Activated gamma-delta T cell (primary cell): ENCODE measurements around the gene PCSK1.
"Not testable (repeated sequence)": the region's sequence is repeated elsewhere in the genome, so short reads cannot be mapped to it uniquely, and the experiment has no call there.

Experiments used
- DNase-seq: peaks from one replicate; lab custom pipeline; 2025; lab: John Stamatoyannopoulos, UW

PCSK1 gene

GRCh38 chr5:96372726-96373380, 60.2 kb downstream of the PCSK1 start:
- DNase-seq: no peak

DNA sequence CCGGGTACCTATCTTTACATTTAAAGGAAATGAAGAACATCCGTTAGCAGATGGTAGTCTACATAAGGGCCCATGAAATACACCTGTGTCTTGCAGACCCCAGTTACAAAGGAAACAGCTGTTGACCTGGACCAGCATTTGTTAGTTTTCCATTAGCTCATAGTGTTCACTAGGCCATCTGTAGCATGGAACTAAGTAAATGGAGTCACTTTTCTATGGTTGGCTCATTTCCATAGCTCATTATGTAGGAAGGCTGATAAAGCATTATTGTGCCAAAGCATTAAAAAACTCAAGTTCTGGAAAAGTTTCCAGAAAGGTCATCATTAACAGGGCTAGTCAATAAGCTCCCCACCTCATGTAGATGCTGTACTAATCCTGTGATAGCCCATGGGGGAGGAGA, 62.1 kb downstream of the PCSK1 start:
- no peak for DNase-seq

DNA sequence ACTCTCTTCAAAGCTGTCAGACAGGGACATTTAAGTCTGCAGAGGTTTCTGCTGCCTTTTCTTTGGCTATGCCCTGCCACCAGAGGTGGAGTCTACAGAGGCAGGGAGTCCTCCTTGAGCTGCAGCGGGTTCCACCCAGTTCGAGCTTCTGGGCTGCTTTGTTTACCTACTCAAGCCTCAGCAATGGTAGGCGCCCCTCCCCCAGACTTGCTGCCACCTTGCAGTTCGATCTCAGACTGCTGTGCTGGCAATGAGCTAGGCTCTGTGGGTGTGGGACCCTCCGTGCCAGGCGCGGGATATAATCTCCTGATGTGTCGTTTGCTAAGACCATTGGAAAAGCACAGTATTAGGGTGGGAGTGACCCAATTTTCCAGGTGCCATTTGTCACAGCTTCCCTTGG, 65.7 kb downstream of the PCSK1 start:
- DNase-seq: not testable (repeated sequence)

DNA sequence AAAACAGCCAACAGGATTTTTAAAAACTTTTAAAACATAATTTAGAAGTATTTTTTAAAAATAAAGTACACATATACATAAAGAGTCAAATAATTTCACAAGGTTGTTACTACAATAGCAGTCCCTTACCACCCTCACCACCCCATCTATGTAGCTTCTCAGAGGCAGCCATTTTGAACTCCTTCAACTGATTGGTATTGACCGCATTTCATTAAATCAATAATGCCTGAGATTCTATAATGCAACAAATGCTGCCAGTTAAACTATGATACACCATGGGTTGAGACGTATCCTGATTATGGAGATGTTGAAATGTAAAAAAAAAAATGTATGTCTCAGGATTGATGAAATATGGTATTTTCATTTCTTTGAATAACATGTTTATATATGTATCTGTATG, 78.8 kb downstream of the PCSK1 start:
- no peak for DNase-seq

DNA sequence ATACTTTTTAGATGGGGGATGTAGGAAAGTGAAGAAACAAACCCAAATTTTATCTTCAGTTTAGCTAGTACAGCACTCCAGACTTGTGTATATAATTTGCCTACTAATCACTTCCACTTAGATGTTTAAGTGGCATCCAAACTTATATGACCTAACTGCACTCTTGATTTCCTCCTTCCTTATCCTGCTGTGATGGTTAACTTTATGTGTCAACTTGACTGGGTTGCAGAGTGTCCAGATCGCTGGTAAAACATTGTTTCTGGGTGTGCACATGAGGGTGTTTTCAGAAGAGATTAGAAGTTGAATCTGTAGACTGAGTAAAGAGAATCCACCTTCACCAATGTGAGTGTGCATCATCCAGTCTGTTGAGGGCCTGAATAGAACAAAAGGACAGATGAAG, 79.8 kb downstream of the PCSK1 start:
- no peak for DNase-seq

GRCh38 chr5:96350678-96351077, 82.4 kb downstream of the PCSK1 start:
- no peak for DNase-seq

- DNase-seq: no peak
These were observed 84.5 kb downstream of the PCSK1 start for GRCh38 chr5:96348536-96348935.

GRCh38 chr5:96347502-96348292, 85.4 kb downstream of the PCSK1 start:
- DNase-seq: no peak

GRCh38 chr5:96344678-96345577, 88.1 kb downstream of the PCSK1 start:
- no peak for DNase-seq

GRCh38 chr5:96343094-96343493, 90.0 kb downstream of the PCSK1 start:
- DNase-seq: no peak

GRCh38 chr5:96342581-96342980, 90.5 kb downstream of the PCSK1 start:
- DNase-seq: no peak
